Osteocyte (in vitro differentiated cells): Measurements from ENCODE around the gene MSMB. TPM values are rescaled to one million over a fixed set of nuclear protein-coding genes. Genes with fewer than 3 reads are reported as not detected.

ENCODE experiments used
- DNase-seq: peaks from one replicate; pipeline ENCODE4 v3.0.0; 2021; ENCODE audit warnings: mixed read lengths; ENCODE audit not compliant: unreplicated experiment; ENCODE audit errors: extremely low spot score
- H3K27ac Mint-ChIP-seq: one replicate; pipeline ENCODE4 v1.8.0; 2021; ENCODE audit warnings: mild to moderate bottlenecking, mixed read lengths; ENCODE audit not compliant: unreplicated experiment
- H3K27me3 Mint-ChIP-seq: one replicate; pipeline ENCODE4 v1.8.0; 2021; ENCODE audit warnings: mixed read lengths; ENCODE audit not compliant: unreplicated experiment
- H3K36me3 Mint-ChIP-seq: one replicate; pipeline ENCODE4 v1.8.0; 2021; ENCODE audit warnings: mixed read lengths; ENCODE audit not compliant: unreplicated experiment
- H3K4me1 Mint-ChIP-seq: one replicate; pipeline ENCODE4 v1.8.0; 2021; ENCODE audit warnings: mixed read lengths; ENCODE audit not compliant: unreplicated experiment
- H3K4me3 Mint-ChIP-seq: one replicate; pipeline ENCODE4 v1.8.0; 2021; ENCODE audit warnings: mild to moderate bottlenecking, moderate library complexity, mixed read lengths; ENCODE audit not compliant: unreplicated experiment
- H3K9me3 Mint-ChIP-seq: one replicate; pipeline ENCODE4 v1.8.0; 2021; ENCODE audit warnings: mixed read lengths; ENCODE audit not compliant: unreplicated experiment
- total RNA-seq: library from RNA; stranded (reverse); gene quantifications from 2 replicates; pipeline ENCODE4 v1.2.1, GENCODE V29; 2021
- TF ChIP-seq, protein P1 (sequence below): fragments of 200-600 bp; sonication (generic); IDR thresholded peaks from 2 replicates; pipeline ENCODE4 v1.5.0; 2021; ENCODE audit warnings: antibody characterized with exemption, mild to moderate bottlenecking, moderate library complexity

Gene MSMB
- total RNA-seq, 1 donor from 2014 or later: not detected

DNA sequence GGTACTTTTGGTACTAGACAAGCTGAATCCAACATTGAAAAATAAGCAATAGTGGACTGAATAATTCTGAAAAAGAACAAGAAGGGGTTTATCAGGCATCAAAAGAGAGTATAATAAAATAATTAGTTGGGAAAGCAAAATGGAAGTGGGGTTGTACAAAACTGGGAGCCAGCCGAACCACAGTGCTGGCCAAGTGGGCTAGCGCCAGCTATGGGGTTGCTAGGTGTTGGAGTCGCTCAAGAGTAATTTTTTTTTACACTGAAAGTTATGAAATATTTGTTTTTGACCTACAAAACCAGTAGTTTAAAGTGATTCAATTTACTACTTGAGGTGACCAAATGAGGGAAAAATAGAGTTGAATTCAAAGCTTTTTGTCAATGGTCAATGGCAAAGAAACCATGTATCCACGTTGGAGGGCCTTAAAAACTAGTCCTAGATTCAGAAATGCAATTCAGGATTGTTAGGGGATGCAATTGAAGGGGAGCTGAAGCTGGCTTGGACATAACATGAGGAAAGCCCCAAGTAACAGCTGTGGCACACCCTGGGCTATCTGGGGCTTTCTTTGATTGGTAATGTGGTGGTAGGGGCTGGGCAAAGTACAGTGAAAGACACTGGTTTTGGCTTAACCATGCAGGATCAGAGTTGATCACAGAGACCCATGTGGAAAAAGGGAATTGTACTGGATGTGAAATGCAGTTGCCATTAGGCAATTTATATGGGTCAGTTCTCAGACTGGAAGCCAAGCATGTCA lies 28.3 kb upstream of the MSMB start:
- Mint-ChIP-seq H3K4me1 (no peaks in the 10 kb centered on the region), H3K27me3 (no peaks in the 10 kb centered on the region), H3K27ac (no peak overlapping the region), H3K36me3 (no peaks in the 10 kb centered on the region), H3K4me3 (no peak overlapping the region), H3K9me3 (peaks cover 5% of the 10 kb centered on the region)
- TF ChIP-seq, protein P1, sequence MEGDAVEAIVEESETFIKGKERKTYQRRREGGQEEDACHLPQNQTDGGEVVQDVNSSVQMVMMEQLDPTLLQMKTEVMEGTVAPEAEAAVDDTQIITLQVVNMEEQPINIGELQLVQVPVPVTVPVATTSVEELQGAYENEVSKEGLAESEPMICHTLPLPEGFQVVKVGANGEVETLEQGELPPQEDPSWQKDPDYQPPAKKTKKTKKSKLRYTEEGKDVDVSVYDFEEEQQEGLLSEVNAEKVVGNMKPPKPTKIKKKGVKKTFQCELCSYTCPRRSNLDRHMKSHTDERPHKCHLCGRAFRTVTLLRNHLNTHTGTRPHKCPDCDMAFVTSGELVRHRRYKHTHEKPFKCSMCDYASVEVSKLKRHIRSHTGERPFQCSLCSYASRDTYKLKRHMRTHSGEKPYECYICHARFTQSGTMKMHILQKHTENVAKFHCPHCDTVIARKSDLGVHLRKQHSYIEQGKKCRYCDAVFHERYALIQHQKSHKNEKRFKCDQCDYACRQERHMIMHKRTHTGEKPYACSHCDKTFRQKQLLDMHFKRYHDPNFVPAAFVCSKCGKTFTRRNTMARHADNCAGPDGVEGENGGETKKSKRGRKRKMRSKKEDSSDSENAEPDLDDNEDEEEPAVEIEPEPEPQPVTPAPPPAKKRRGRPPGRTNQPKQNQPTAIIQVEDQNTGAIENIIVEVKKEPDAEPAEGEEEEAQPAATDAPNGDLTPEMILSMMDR: no peak
- DNase-seq: peak; percentile 42

GRCh38 chr10:46073564-46073963 lies 27.5 kb upstream of the MSMB start:
- TF ChIP-seq, protein P1: no peak
- peak; percentile 15 for DNase-seq
- no peaks in the 10 kb centered on the region for H3K36me3 Mint-ChIP-seq
- peaks cover 5% of the 10 kb centered on the region for H3K9me3 Mint-ChIP-seq
- H3K27me3 Mint-ChIP-seq: no peaks in the 10 kb centered on the region
- H3K4me1 Mint-ChIP-seq: no peaks in the 10 kb centered on the region
- H3K27ac Mint-ChIP-seq: no peak overlapping the region
- H3K4me3 Mint-ChIP-seq: no peak overlapping the region

GRCh38 chr10:46070749-46071148 lies 24.7 kb upstream of the MSMB start:
- no peak overlapping the region for H3K4me3 Mint-ChIP-seq
- H3K36me3 Mint-ChIP-seq: no peaks in the 10 kb centered on the region
- peak; percentile 42 for DNase-seq
- H3K9me3 Mint-ChIP-seq: peaks cover 5% of the 10 kb centered on the region
- no peaks in the 10 kb centered on the region for H3K4me1 Mint-ChIP-seq
- TF ChIP-seq, protein P1: no peak
- no peaks in the 10 kb centered on the region for H3K27me3 Mint-ChIP-seq
- no peak overlapping the region for H3K27ac Mint-ChIP-seq

DNA sequence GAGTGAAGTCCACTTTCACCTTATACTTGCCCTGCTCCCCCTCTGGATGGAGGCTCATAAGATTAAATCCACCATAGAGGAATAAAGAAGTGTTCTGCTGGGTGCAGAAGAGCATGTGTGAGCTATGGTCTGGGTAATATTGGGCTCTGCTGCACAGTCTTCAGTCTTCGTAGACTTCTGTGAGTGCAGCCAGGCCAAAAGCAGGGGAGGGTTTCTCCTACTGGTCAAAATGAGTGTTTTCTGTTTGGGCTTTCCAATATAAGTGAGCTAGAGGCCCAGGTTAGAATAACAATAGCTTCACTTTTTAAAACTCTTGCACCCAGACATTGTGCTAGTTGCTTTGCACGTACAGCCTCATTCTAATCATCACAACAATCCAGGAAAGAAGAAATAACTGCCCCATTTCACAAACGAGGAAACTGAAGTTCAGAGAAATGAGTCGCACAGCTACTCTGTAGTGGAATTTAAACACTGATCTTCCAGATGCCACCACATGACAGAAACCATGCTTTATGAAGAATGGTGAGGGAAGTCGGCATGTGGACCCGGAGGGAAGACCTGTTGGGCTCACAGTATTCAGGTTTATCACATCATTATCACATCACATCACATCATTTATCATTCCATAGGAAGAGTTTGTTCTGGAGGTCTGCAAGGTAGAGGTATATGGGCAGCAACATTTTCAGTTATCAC lies 23.8 kb upstream of the MSMB start:
- Mint-ChIP-seq H3K9me3 (peaks cover 5% of the 10 kb centered on the region), H3K27me3 (no peaks in the 10 kb centered on the region), H3K36me3 (no peaks in the 10 kb centered on the region), H3K4me3 (no peak overlapping the region), H3K4me1 (no peaks in the 10 kb centered on the region), H3K27ac (no peak overlapping the region)
- no peak for DNase-seq
- TF ChIP-seq, protein P1: no peak

GRCh38 chr10:46068905-46069304 lies 22.8 kb upstream of the MSMB start:
- Mint-ChIP-seq H3K27ac (no peak overlapping the region), H3K4me3 (no peak overlapping the region), H3K36me3 (no peaks in the 10 kb centered on the region), H3K4me1 (no peaks in the 10 kb centered on the region), H3K27me3 (no peaks in the 10 kb centered on the region), H3K9me3 (peaks cover 5% of the 10 kb centered on the region)
- TF ChIP-seq, protein P1: no peak
- DNase-seq: no peak
